ENCODE data around the gene MSMP. TPM values are rescaled to one million over a fixed set of nuclear protein-coding genes. Genes with fewer than 3 reads are reported as not detected.

The MSMP gene
- total and polyA plus RNA-seq, 2 experiments from 2014 or later = 0.81 TPM; not detected in 1

GRCh38 chr9:35711501-35712428, 42.3 kb downstream of the MSMP start (continued):
- TF ChIP-seq CTCF (conservative IDR thresholded peaks at IDR 0.05; ENCODE audit: low read depth in 2 of 2) = no peak
- TF ChIP-seq STAT1 (IDR thresholded peaks at IDR 0.05; ENCODE audit: unreplicated experiment) = no peak
- no peak for TF ChIP-seq ZNF462 (CRISPR knock-in tag; IDR thresholded peaks at IDR 0.05)
- TF ChIP-seq POLR2AphosphoS5 (IDR thresholded peaks at IDR 0.05; ENCODE audit: low read depth) = no peak

- no peak overlapping the region for H3K4me3 Mint-ChIP-seq
- DNase-seq (ENCODE audit: low spot score) (no peak), ATAC-seq (no peak)
- no peak overlapping the region for H3K4me3 ChIP-seq
- no peak overlapping the region for H3K27ac ChIP-seq (ENCODE audit: low read depth)
- H3K27me3 ChIP-seq (ENCODE audit: insufficient read depth) = no peaks in the 10 kb centered on the region
- peaks cover 82% of the 10 kb centered on the region for H3K36me3 Mint-ChIP-seq (ENCODE audit: low read depth)
- peaks cover 6% of the 10 kb centered on the region for H3K27me3 Mint-ChIP-seq (ENCODE audit: insufficient read depth, low read depth, poor library complexity)
- H3K79me2 ChIP-seq (replicated peaks; ENCODE audit: insufficient read depth) = no peaks in the 10 kb centered on the region
- peaks cover 6% of the 10 kb centered on the region for H4K20me1 ChIP-seq (replicated peaks; ENCODE audit: insufficient read depth)
- no peak overlapping the region for H2AFZ ChIP-seq
- H3K36me3 ChIP-seq (ENCODE audit: insufficient read depth) = peaks cover 47% of the 10 kb centered on the region
- H3K9me3 Mint-ChIP-seq = no peaks in the 10 kb centered on the region
- H3K4me1 ChIP-seq (ENCODE audit: insufficient read depth) = no peaks in the 10 kb centered on the region
- H3K4me1 Mint-ChIP-seq = peaks cover 4% of the 10 kb centered on the region; the same call in 2 of the 3 replicates
- H3K27ac Mint-ChIP-seq = no peak overlapping the region
- no peaks in the 10 kb centered on the region for H3K9me2 ChIP-seq (ENCODE audit: insufficient read depth)
- no peak overlapping the region for H3K4me2 ChIP-seq
- H3F3A ChIP-seq (replicated peaks; ENCODE audit: low read depth) = 0 out of 2 replicates have a peak, but pooled peaks cover 3% of the 10 kb centered on the region
- TF ChIP-seq CTCF (conservative IDR thresholded peaks at IDR 0.05; ENCODE audit: low read depth in 2 of 2) = no peak
Measured at GRCh38 chr9:35710818-35711500, 43.1 kb downstream of the MSMP start.

All from GM23338 (cell line).